ENCODE data around the gene NFASC. TPM values are rescaled to one million over a fixed set of nuclear protein-coding genes. Genes with fewer than 3 reads are reported as not detected.

Gene NFASC
- total and polyA plus RNA-seq, 12 donors: 1.9 to 24.1 (median 9.2) TPM

DNA sequence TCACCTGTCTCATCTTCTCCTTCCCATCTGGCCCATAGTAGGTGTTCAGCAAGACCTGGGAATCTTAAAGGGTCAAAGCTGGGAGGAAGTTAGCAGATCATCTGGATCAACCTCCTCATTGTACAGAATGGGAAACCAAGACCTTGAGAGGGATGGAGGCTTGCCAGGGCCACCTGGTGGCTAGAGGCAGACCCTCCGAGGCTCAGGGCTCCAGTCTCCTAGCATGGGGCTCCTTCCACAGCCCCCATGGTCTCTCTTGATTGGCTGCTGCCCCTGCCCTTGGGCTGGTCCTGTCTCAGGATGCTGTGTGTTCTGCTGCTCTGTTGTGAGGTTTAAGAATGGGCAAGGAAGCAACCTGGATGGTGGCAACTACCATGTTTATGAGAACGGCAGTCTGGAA lies 103.7 kb downstream of the NFASC start:
- 61 to 67% methylated on average over 2 of the region's 2 CpGs for WGBS, 2 donors
- peaks cover 0 to 30% (median 0%) of the 10 kb centered on the region in 9 donors for H3K4me1 ChIP-seq

DNA sequence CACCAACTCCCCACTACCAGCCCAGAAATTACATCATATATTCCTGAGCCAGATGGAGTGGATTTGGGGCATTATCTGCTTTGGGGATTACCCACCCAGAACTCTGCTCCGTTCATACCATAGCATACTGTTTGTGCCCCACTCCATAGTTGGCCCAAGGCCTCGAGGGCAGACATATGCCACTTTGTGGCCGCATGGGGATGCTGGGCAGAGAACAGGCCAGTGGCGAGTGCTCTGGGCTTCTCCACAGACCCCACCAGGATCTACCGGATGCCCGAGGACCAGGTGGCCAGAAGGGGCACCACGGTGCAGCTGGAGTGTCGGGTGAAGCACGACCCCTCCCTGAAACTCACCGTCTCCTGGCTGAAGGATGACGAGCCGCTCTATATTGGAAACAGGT lies 104.4 kb downstream of the NFASC start:
- peaks cover 0 to 29% (median 0%) of the 10 kb centered on the region in 9 donors for H3K4me1 ChIP-seq
- ATAC-seq: no peak
- intact Hi-C loops (cut with DNase I): loop anchor here in 5 of 10 donors (2.0 to 10.0 kb wide), 7 partner anchors 82 to 282 kb away; no protein-coding TSS in a partner anchor
- no peaks in the 10 kb centered on the region for H3K9me3 ChIP-seq
- TF ChIP-seq, protein P1, sequence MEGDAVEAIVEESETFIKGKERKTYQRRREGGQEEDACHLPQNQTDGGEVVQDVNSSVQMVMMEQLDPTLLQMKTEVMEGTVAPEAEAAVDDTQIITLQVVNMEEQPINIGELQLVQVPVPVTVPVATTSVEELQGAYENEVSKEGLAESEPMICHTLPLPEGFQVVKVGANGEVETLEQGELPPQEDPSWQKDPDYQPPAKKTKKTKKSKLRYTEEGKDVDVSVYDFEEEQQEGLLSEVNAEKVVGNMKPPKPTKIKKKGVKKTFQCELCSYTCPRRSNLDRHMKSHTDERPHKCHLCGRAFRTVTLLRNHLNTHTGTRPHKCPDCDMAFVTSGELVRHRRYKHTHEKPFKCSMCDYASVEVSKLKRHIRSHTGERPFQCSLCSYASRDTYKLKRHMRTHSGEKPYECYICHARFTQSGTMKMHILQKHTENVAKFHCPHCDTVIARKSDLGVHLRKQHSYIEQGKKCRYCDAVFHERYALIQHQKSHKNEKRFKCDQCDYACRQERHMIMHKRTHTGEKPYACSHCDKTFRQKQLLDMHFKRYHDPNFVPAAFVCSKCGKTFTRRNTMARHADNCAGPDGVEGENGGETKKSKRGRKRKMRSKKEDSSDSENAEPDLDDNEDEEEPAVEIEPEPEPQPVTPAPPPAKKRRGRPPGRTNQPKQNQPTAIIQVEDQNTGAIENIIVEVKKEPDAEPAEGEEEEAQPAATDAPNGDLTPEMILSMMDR (IDR thresholded peaks at IDR 0.05): no peak
- H3K27ac ChIP-seq: no peak overlapping the region
- H3K36me3 ChIP-seq: peaks cover 0 to 77% (median 0%) of the 10 kb centered on the region in 9 donors
- DNase-seq: no peak
- 66 to 75% methylated on average over 12 of the region's 12 CpGs for WGBS, 2 donors
- H3K27me3 ChIP-seq: peaks cover 0 to 5% (median 0%) of the 10 kb centered on the region in 7 donors
- no peak overlapping the region for H3K4me3 ChIP-seq

More for the DNA sequence above, 103.7 kb downstream of the NFASC start:
- peaks cover 0 to 5% (median 0%) of the 10 kb centered on the region in 7 donors for H3K27me3 ChIP-seq
- no peaks in the 10 kb centered on the region for H3K9me3 ChIP-seq
- ATAC-seq: no peak
- TF ChIP-seq, protein P1 (IDR thresholded peaks at IDR 0.05): no peak
- peaks cover 0 to 71% (median 0%) of the 10 kb centered on the region in 9 donors for H3K36me3 ChIP-seq
- H3K4me3 ChIP-seq: no peak overlapping the region
- intact Hi-C loops (cut with DNase I): loop anchor here in 3 of 10 donors (2.0 to 10.0 kb wide), 3 partner anchors 170 to 282 kb away; no protein-coding TSS in a partner anchor
- H3K27ac ChIP-seq: no peak overlapping the region
- DNase-seq: no peak

DNA sequence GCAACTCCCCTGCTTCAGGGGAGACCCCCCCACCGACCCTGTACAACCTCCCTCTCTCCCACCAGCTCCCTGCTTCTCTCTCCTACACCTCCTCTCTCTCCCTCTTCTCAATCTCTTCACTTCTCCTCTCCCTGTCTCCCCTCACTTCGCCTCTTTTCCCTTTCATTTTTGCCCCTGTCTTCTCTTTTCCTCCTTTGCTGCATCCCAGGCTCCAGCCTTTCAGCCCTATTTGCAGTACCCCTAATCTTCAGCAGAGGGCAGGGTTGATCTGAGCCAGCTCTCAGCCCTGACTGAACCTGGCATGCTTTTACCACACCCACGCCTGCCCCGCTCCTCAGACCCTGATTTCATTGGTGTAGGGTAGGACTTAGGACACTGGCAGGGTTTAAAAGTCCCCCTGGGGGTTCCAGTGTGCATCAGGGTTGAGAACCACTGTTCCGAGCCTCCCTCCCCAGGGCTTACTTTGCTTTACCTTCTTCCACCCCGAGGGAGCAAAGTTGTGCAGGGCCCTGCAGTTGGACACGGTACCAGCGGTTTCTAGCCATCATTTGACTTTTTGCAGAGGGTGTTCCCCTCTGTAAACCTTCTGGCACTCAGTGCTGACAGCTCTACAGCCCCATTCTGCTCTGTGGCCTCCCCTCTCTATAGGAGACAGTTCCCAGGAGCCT lies 105.0 kb downstream of the NFASC start:
- ATAC-seq (peak in 7 of 8 donors; percentile 66 to 80 (median 73)), DNase-seq (peak in 1 of 2 donors; percentile 44)
- peaks cover 0 to 27% (median 0%) of the 10 kb centered on the region in 9 donors for H3K4me1 ChIP-seq
- no peaks in the 10 kb centered on the region for H3K9me3 ChIP-seq
- H3K36me3 ChIP-seq: peaks cover 0 to 81% (median 0%) of the 10 kb centered on the region in 9 donors
- H3K4me3 ChIP-seq: no peak overlapping the region
- WGBS, 2 donors: 50 to 53% methylated on average over 8 of the region's 8 CpGs
- no peak overlapping the region for H3K27ac ChIP-seq
- intact Hi-C loops (cut with DNase I): loop anchor here in 5 of 10 donors (2.0 to 10.0 kb wide), 7 partner anchors 82 to 282 kb away; no protein-coding TSS in a partner anchor
- peaks cover 0 to 5% (median 0%) of the 10 kb centered on the region in 7 donors for H3K27me3 ChIP-seq
- TF ChIP-seq, protein P1 (IDR thresholded peaks at IDR 0.05): peak; percentile 58 to 88 (median 81)

DNA sequence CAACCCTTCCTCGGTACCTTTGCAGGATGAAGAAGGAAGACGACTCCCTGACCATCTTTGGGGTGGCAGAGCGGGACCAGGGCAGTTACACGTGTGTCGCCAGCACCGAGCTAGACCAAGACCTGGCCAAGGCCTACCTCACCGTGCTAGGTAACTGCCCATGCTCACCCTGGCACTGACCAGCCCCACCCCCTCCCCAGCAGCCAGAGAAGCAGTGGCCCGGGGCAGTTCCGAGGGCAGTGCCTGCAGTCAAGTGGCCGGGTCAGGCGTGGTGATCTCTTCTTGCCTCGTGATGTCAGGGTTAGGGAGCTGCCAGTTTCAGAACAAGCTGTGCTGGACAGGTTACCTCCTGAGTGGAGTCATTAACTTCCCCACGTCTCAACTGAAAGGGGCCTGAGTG lies 106.0 kb downstream of the NFASC start:
- TF ChIP-seq, protein P1 (IDR thresholded peaks at IDR 0.05): no peak
- DNase-seq: no peak
- H3K4me1 ChIP-seq: peaks cover 0 to 24% (median 0%) of the 10 kb centered on the region in 9 donors
- ATAC-seq: peak in 2 of 8 donors; percentile 18 to 23
- intact Hi-C loops (cut with DNase I): loop anchor here in 4 of 10 donors (5.0 to 10.0 kb wide), 6 partner anchors 81 to 281 kb away; no protein-coding TSS in a partner anchor
- H3K27ac ChIP-seq: no peak overlapping the region
- H3K36me3 ChIP-seq: peaks cover 0 to 72% (median 0%) of the 10 kb centered on the region in 9 donors
- H3K27me3 ChIP-seq: peaks cover 0 to 5% (median 0%) of the 10 kb centered on the region in 7 donors
- whole genome bisulfite sequencing, 2 donors: 90 to 93% methylated on average over 13 of the region's 13 CpGs
- H3K9me3 ChIP-seq: no peaks in the 10 kb centered on the region
- H3K4me3 ChIP-seq: no peak overlapping the region
